H1 (cell line): ENCODE measurements around the gene OR2L5. TPM values are rescaled to one million over a fixed set of nuclear protein-coding genes. Genes with fewer than 3 reads are reported as not detected.

Experiments used
- CTCF ChIA-PET: fragments of 300-600 bp; sonication (Branson Sonifier 250); formaldehyde crosslinking; loops from one replicate; lab custom pipeline; 2021; ENCODE audit not compliant: partially characterized antibody; lab: Charles Lee
- POLR2A ChIA-PET: fragments of 300-600 bp; sonication (Branson Sonifier 250); formaldehyde crosslinking; loops from one replicate; lab custom pipeline; 2021; ENCODE audit warnings: inconsistent platforms; ENCODE audit not compliant: partially characterized antibody; lab: Charles Lee
- DNase-seq, 2 experiments: peaks; one replicate each; pipeline versions ENCODE4 v3.0.0 to v3.0.0-alpha.2; 2010 to 2022; ENCODE audit warnings: low spot score in 2 of 2, low read depth in 1 of 2, mixed read lengths in 1 of 2
- FAIRE-seq: peaks from 2 replicates; lab custom pipeline; 2011; peaks lifted over from hg19 to GRCh38; lab: Jason Lieb, UNC
- H2AFZ ChIP-seq: 2 replicates; pipeline ENCODE4 v1.8.1; 2012; ENCODE audit warnings: low read length, inconsistent platforms
- H2AK5ac ChIP-seq: 2 replicates; pipeline ENCODE4 v1.6.1; 2013; ENCODE audit warnings: low read depth, low read length
- H2BK120ac ChIP-seq: replicated peaks from 2 replicates; pipeline ENCODE3; 2013; ENCODE audit warnings: low read depth, low read length, inconsistent platforms
- H2BK12ac ChIP-seq: 2 replicates; pipeline ENCODE4 v1.6.1; 2013; ENCODE audit warnings: low read depth, low read length
- H2BK15ac ChIP-seq: 2 replicates; pipeline ENCODE4 v1.6.1; 2013; ENCODE audit warnings: low read length
- H2BK20ac ChIP-seq: 2 replicates; pipeline ENCODE4 v1.6.1; 2013; ENCODE audit warnings: low read length
- H2BK5ac ChIP-seq: 2 replicates; pipeline ENCODE4 v1.6.1; 2013; ENCODE audit warnings: low read depth, low read length
- H3K14ac ChIP-seq: 2 replicates; pipeline ENCODE4 v1.6.1; 2013; ENCODE audit warnings: inconsistent platforms; ENCODE audit not compliant: insufficient read length
- H3K18ac ChIP-seq: 2 replicates; pipeline ENCODE4 v1.6.1; 2013; ENCODE audit warnings: low read length; ENCODE audit errors: extremely low read depth
- H3K23ac ChIP-seq: 2 replicates; pipeline ENCODE4 v1.6.1; 2013; ENCODE audit warnings: inconsistent platforms; ENCODE audit not compliant: insufficient read length
- H3K23me2 ChIP-seq: 2 replicates; pipeline ENCODE4 v1.6.1; 2013; ENCODE audit warnings: low read depth, low read length
- H3K27ac ChIP-seq: 2 replicates; pipeline ENCODE4 v1.6.1; 2011; ENCODE audit warnings: low read depth, low read length, inconsistent platforms
- H3K27me3 ChIP-seq, 4 experiments: replicated peaks in 1 of 4; 1 replicate in 1 of 4; 2 replicates in 3 of 4; pipeline versions ENCODE4 v1.6.1 to v1.8.1; 2011 to 2013; ENCODE audit warnings: low read length in 3 of 4, mild to moderate bottlenecking in 3 of 4, inconsistent platforms in 2 of 4, mixed read lengths in 2 of 4, moderate library complexity in 1 of 4; ENCODE audit not compliant: control insufficient read depth in 3 of 4, insufficient read depth in 3 of 4; ENCODE audit errors: extremely low read depth in 1 of 4
- H3K36me3 ChIP-seq, 4 experiments: 2 replicates each; pipeline versions ENCODE4 v1.6.1 to v1.8.1; 2011 to 2013; ENCODE audit warnings: mild to moderate bottlenecking in 4 of 4, low read length in 3 of 4, moderate library complexity in 2 of 4, control low read depth in 1 of 4, inconsistent platforms in 1 of 4; ENCODE audit not compliant: insufficient read depth in 4 of 4, control insufficient read depth in 2 of 4
- H3K4ac ChIP-seq: replicated peaks from 2 replicates; pipeline ENCODE3; 2013; ENCODE audit warnings: low read length, low read depth, mixed read lengths, inconsistent platforms; ENCODE audit not compliant: insufficient read length
- H3K4me1 ChIP-seq, 4 experiments: replicated peaks in 1 of 4; 1 replicate in 1 of 4; 2 replicates in 3 of 4; pipeline versions ENCODE4 v1.6.1 to v1.8.1; 2011 to 2013; ENCODE audit warnings: low read length in 3 of 4, inconsistent platforms in 2 of 4, mixed read lengths in 1 of 4; ENCODE audit not compliant: insufficient read depth in 4 of 4, control insufficient read depth in 3 of 4
- H3K4me2 ChIP-seq, 2 experiments: 2 replicates each; pipeline versions ENCODE4 v1.6.1 to v1.8.1; 2011 to 2013; ENCODE audit warnings: low read depth in 2 of 2, low read length in 2 of 2, control low read depth in 1 of 2, inconsistent platforms in 1 of 2, mild to moderate bottlenecking in 1 of 2; ENCODE audit not compliant: insufficient read depth in 1 of 2
- H3K4me3 ChIP-seq, 4 experiments: fragments of 200-600, 300-600 bp in 1 of 4; sonication (generic), shearing (Covaris generic), sonication (Bioruptor Twin) in 1 of 4; 2 replicates each; pipeline versions ENCODE4 v1.5.1 to v1.8.1; 2011 to 2016; ENCODE audit warnings: low read length in 4 of 4, low read depth in 3 of 4, control low read depth in 2 of 4, inconsistent platforms in 2 of 4, mild to moderate bottlenecking in 2 of 4, mixed read lengths in 1 of 4, moderate library complexity in 1 of 4; ENCODE audit not compliant: insufficient read depth in 2 of 4; ENCODE audit errors: extremely low read depth in 1 of 4
- H3K56ac ChIP-seq: replicated peaks from 2 replicates; pipeline ENCODE3; 2013; ENCODE audit warnings: low read depth, mild to moderate bottlenecking, mixed read lengths, low read length, inconsistent platforms; ENCODE audit not compliant: insufficient read length
- H3K79me1 ChIP-seq: 2 replicates; pipeline ENCODE4 v1.6.1; 2013; ENCODE audit warnings: low read depth, low read length, control low read depth
- H3K79me2 ChIP-seq, 2 experiments: 2 replicates each; pipeline versions ENCODE4 v1.6.1 to v1.8.1; 2012 to 2013; ENCODE audit warnings: low read length in 2 of 2, mild to moderate bottlenecking in 2 of 2, inconsistent platforms in 1 of 2; ENCODE audit not compliant: insufficient read depth in 2 of 2, control insufficient read depth in 1 of 2
- H3K9ac ChIP-seq, 4 experiments: replicated peaks in 1 of 4; 1 replicate in 1 of 4; 2 replicates in 3 of 4; pipeline versions ENCODE4 v1.6.1 to v1.8.1; 2011 to 2013; ENCODE audit warnings: low read depth in 3 of 4, low read length in 3 of 4, control low read depth in 2 of 4, mild to moderate bottlenecking in 2 of 4, moderate library complexity in 2 of 4, inconsistent platforms in 1 of 4; ENCODE audit errors: extremely low read depth in 1 of 4
- H3K9me3 ChIP-seq, 2 experiments: 2 replicates each; pipeline versions ENCODE4 v1.6.1 to v1.8.1; 2012 to 2013; ENCODE audit warnings: mild to moderate bottlenecking in 2 of 2, moderate library complexity in 2 of 2, control low read depth in 1 of 2, inconsistent platforms in 1 of 2, low read depth in 1 of 2, low read length in 1 of 2, mixed read lengths in 1 of 2; ENCODE audit not compliant: insufficient read depth in 2 of 2
- H4K20me1 ChIP-seq, 2 experiments: replicated peaks in 1 of 2; 2 replicates each; pipeline versions ENCODE3 to v1.8.1; 2011 to 2013; ENCODE audit warnings: inconsistent platforms in 2 of 2, low read length in 2 of 2, mild to moderate bottlenecking in 1 of 2; ENCODE audit not compliant: insufficient read depth in 2 of 2, control insufficient read depth in 1 of 2
- H4K5ac ChIP-seq: 2 replicates; pipeline ENCODE4 v1.6.1; 2013; ENCODE audit warnings: low read length, low read depth, mixed read lengths, inconsistent platforms; ENCODE audit not compliant: insufficient read length
- H4K8ac ChIP-seq: 2 replicates; pipeline ENCODE4 v1.8.0; 2013; ENCODE audit warnings: mild to moderate bottlenecking, moderate library complexity, low read length, inconsistent platforms; ENCODE audit not compliant: insufficient read depth; ENCODE audit errors: extremely low read depth
- H4K91ac ChIP-seq: replicated peaks from 2 replicates; pipeline ENCODE3; 2013; ENCODE audit warnings: low read length, mixed read lengths, inconsistent platforms; ENCODE audit not compliant: insufficient read length
- CBX5 ChIP-seq: fragments of 300-800, 300-1000 bp; sonication (generic); IDR thresholded peaks from 2 replicates; pipeline ENCODE4 v1.7.1; 2016; ENCODE audit warnings: antibody characterized with exemption, low read length, low read depth
- GABPA ChIP-seq: IDR thresholded peaks from 2 replicates; pipeline ENCODE4 v1.6.1; 2011; ENCODE audit warnings: mild to moderate bottlenecking, low read length, moderate library complexity, borderline replicate concordance; ENCODE audit not compliant: insufficient read depth
- GTF2F1 ChIP-seq: IDR thresholded peaks from 2 replicates; pipeline ENCODE4 v1.6.1; 2012; ENCODE audit warnings: low read depth, low read length, improper control_type of control experiment, borderline replicate concordance
- MAFK ChIP-seq: IDR thresholded peaks from 2 replicates; pipeline ENCODE4 v1.6.1; 2012; ENCODE audit warnings: low read depth, mild to moderate bottlenecking, improper control_type of control experiment, low read length
- PHF8 ChIP-seq: fragments of 200-600 bp; sonication (generic); conservative IDR thresholded peaks from 2 replicates; pipeline ENCODE4 v1.7.1; 2012; ENCODE audit warnings: low read depth, mild to moderate bottlenecking, inconsistent platforms, low read length, moderate library complexity
- POLR2A ChIP-seq, 2 experiments: IDR thresholded peaks; 1 replicate in 1 of 2; 2 replicates in 1 of 2; pipeline ENCODE4 v1.6.1; 2011; ENCODE audit warnings: low read depth in 2 of 2, low read length in 2 of 2, mild to moderate bottlenecking in 2 of 2; ENCODE audit errors: control extremely low read depth in 1 of 2
- RFX5 ChIP-seq: IDR thresholded peaks from 2 replicates; pipeline ENCODE4 v1.6.1; 2011; ENCODE audit warnings: low read depth, low read length, improper control_type of control experiment, borderline replicate concordance
- RNF2 ChIP-seq: fragments of 200-900, 300-1000 bp; sonication (generic); IDR thresholded peaks from 2 replicates; pipeline ENCODE4 v1.7.1; 2016; ENCODE audit warnings: borderline replicate concordance, low read depth, mild to moderate bottlenecking, antibody characterized with exemption, low read length; ENCODE audit not compliant: poor library complexity, severe bottlenecking; ENCODE audit errors: missing control alignments
- SIRT6 ChIP-seq: IDR thresholded peaks from one replicate; pipeline ENCODE4 v1.7.1; 2012; ENCODE audit warnings: low read length, inconsistent platforms
- SIX5 ChIP-seq: IDR thresholded peaks from 2 replicates; pipeline ENCODE4 v1.6.1; 2011; ENCODE audit warnings: mild to moderate bottlenecking, low read depth, low read length
- SUZ12 ChIP-seq: fragments of 200-600 bp; sonication (generic); IDR thresholded peaks from 2 replicates; pipeline ENCODE4 v1.6.1; 2012; ENCODE audit warnings: mild to moderate bottlenecking, inconsistent platforms, low read length, moderate library complexity, mixed read lengths
- TAF7 ChIP-seq: optimal IDR thresholded peaks from 2 replicates; pipeline ENCODE3; 2011; ENCODE audit warnings: low read depth, mild to moderate bottlenecking, inconsistent platforms, low read length, moderate library complexity, borderline replicate concordance
- ZNF274 ChIP-seq: IDR thresholded peaks from 2 replicates; pipeline ENCODE4 v1.7.0; 2012; ENCODE audit warnings: low read length, borderline replicate concordance; ENCODE audit errors: extremely low read depth
- WGBS, 2 experiments: shearing (Covaris generic) in 1 of 2; methylation state at CpG; one replicate each; pipeline versions ENCODE4 v1.1.6 to v1.1.7; 2013 to 2015; ENCODE audit warnings: low lambda C conversion rate in 2 of 2, mixed read lengths in 2 of 2, inconsistent platforms in 1 of 2, low coverage in 1 of 2, missing lambda C conversion rate in 1 of 2; ENCODE audit not compliant: insufficient replicate concordance in 2 of 2, insufficient coverage in 1 of 2, insufficient read length in 1 of 2; ENCODE audit errors: extremely low coverage in 1 of 2, missing lambda C conversion rate in 1 of 2; 5-methylcytosine and 5-hydroxymethylcytosine counted together
- polyA plus RNA-seq, 7 experiments: library from polyadenylated mRNA; depleted of rRNA in 3 of 7; stranded (reverse) in 5 of 7; unstranded in 2 of 7; fragments of >200 nt in 5 of 7; fragments of 200-250 nt in 2 of 7; gene quantifications; 1 replicate in 5 of 7; 2 replicates in 1 of 7; 4 replicates in 1 of 7; pipeline versions ENCODE4 v1.2.1 to v1.2.3, GENCODE V29; 2011 to 2013; ENCODE audit warnings: missing spikeins in 2 of 7, mixed read lengths in 2 of 7
- total RNA-seq: library from RNA; stranded (reverse); fragmentation: NEBNext Ultra II Directional; extraction: Animal tissue kit (Norgen Biotek cat#: 25700); gene quantifications from 2 replicates; pipeline ENCODE4 v1.2.1, GENCODE V29; 2021
- TF ChIP-seq, protein P1 (sequence below): IDR thresholded peaks from 2 replicates; pipeline ENCODE4 v1.6.1; 2011; ENCODE audit warnings: low read length, improper control_type of control experiment

The OR2L5 gene
- total and polyA plus RNA-seq, 2 of the 8 experiments (the other 6 are each of a cell fraction or from before 2014, with no cell fraction given) = not detected

DNA sequence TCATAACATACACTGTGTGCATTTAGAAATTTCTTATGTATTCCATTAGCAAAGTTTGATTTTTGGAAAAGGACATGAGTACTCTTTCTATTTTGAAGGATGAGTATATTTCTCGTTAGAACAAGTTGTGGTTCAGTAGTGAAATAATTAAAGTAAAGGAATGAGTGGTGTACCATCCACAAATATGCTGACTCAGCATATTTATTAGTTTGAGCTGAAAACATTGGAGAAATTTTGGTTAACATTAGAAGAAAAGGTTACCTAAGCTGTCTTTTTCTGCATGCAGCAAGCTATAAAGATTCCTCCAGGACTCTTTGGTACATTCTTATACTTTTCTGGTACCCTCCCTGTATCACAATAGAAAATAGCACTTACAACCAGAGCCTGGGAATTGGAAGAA is 5.7 kb upstream of the OR2L5 start:
- H4K91ac ChIP-seq = no peak overlapping the region
- peaks cover 57 to 63% of the 10 kb centered on the region in 2 experiments for H3K9me3 ChIP-seq
- H3K56ac ChIP-seq = no peak overlapping the region
- H3K18ac ChIP-seq = no peak overlapping the region
- H3K79me1 ChIP-seq = no peaks in the 10 kb centered on the region
- H2BK15ac ChIP-seq = no peak overlapping the region
- H3K36me3 ChIP-seq = no peaks in the 10 kb centered on the region; a peak in 1 of 8 replicates
- no peak overlapping the region for H3K9ac ChIP-seq
- no peak overlapping the region for H3K27ac ChIP-seq
- H2BK20ac ChIP-seq = no peak overlapping the region
- no peaks in the 10 kb centered on the region for H3K27me3 ChIP-seq
- DNase-seq (no peak), FAIRE-seq (no peak)
- no peaks in the 10 kb centered on the region for H3K4me1 ChIP-seq
- no peak overlapping the region for H4K5ac ChIP-seq
- no peak overlapping the region for H2AFZ ChIP-seq
- POLR2A ChIA-PET = no interaction called here
- H3K4me2 ChIP-seq = no peak overlapping the region
- WGBS, 2 experiments = 56% methylated on average over 1 of the region's 1 CpG; no CpG with 5 or more reads in 1 of the 2 experiments
- no peak overlapping the region for H2AK5ac ChIP-seq
- CTCF ChIA-PET = no interaction called here
- no peak overlapping the region for H3K23ac ChIP-seq
- no peak overlapping the region for H3K4me3 ChIP-seq
- H3K4ac ChIP-seq = no peak overlapping the region
- no peak overlapping the region for H3K14ac ChIP-seq
- H4K20me1 ChIP-seq = no peaks in the 10 kb centered on the region
- H2BK120ac ChIP-seq = no peak overlapping the region
- H3K23me2 ChIP-seq = no peaks in the 10 kb centered on the region
- H2BK5ac ChIP-seq = no peak overlapping the region
- H3K79me2 ChIP-seq = no peaks in the 10 kb centered on the region
- no peak overlapping the region for H4K8ac ChIP-seq
- no peak overlapping the region for H2BK12ac ChIP-seq
- TF ChIP-seq SUZ12 = no peak
- no peak for TF ChIP-seq POLR2A (IDR thresholded peaks at IDR 0.05; ENCODE audit: control extremely low read depth in 1 of 2, low read depth in 2 of 2, low read length in 2 of 2)
- TF ChIP-seq ZNF274 = no peak
- TF ChIP-seq RNF2 = no peak
- TF ChIP-seq RFX5 = no peak
- peak; percentile 100 for TF ChIP-seq MAFK
- TF ChIP-seq TAF7 = no peak
- no peak for TF ChIP-seq CBX5
- TF ChIP-seq GTF2F1 = no peak
- no peak for TF ChIP-seq PHF8
- TF ChIP-seq, protein P1, sequence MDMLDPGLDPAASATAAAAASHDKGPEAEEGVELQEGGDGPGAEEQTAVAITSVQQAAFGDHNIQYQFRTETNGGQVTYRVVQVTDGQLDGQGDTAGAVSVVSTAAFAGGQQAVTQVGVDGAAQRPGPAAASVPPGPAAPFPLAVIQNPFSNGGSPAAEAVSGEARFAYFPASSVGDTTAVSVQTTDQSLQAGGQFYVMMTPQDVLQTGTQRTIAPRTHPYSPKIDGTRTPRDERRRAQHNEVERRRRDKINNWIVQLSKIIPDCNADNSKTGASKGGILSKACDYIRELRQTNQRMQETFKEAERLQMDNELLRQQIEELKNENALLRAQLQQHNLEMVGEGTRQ = no peak
- TF ChIP-seq SIRT6 = no peak
- TF ChIP-seq SIX5 = no peak
- TF ChIP-seq GABPA = no peak
